Type B pancreatic cell (in vitro differentiated cells): ENCODE data around the gene SCRN1. TPM values are rescaled to one million over a fixed set of nuclear protein-coding genes. Genes with fewer than 3 reads are reported as not detected.

Experiments
- DNase-seq: peaks from one replicate; pipeline ENCODE4 v3.0.0; 2021; ENCODE audit warnings: mixed read lengths; ENCODE audit not compliant: unreplicated experiment; ENCODE audit errors: extremely low spot score
- H3K27ac Mint-ChIP-seq: 2 replicates; pipeline ENCODE4 v1.8.0; 2021; ENCODE audit warnings: mild to moderate bottlenecking, mixed read lengths
- H3K27me3 Mint-ChIP-seq: 2 replicates; pipeline ENCODE4 v1.8.0; 2021; ENCODE audit warnings: mixed read lengths
- H3K36me3 Mint-ChIP-seq: 2 replicates; pipeline ENCODE4 v1.8.0; 2021; ENCODE audit warnings: mixed read lengths
- H3K4me1 Mint-ChIP-seq: one replicate; pipeline ENCODE4 v1.8.0; 2021; ENCODE audit warnings: mixed read lengths; ENCODE audit not compliant: unreplicated experiment
- H3K4me3 Mint-ChIP-seq: 2 replicates; pipeline ENCODE4 v1.8.0; 2021; ENCODE audit warnings: mild to moderate bottlenecking, mixed read lengths
- H3K9me3 Mint-ChIP-seq: 2 replicates; pipeline ENCODE4 v1.8.0; 2021; ENCODE audit warnings: mixed read lengths
- CTCF ChIP-seq: fragments of 200-600 bp; sonication (generic); conservative IDR thresholded peaks from 2 replicates; pipeline ENCODE4 v1.5.0; 2021; ENCODE audit warnings: antibody characterized with exemption, mild to moderate bottlenecking
- total RNA-seq: library from RNA; stranded (reverse); gene quantifications from 2 replicates; pipeline ENCODE4 v1.2.1, GENCODE V29; 2021; ENCODE audit warnings: low replicate concordance

SCRN1 gene
- total RNA-seq, 1 donor from 2014 or later, result 62.7 TPM

GRCh38 chr7:29926216-29926615, 63.4 kb downstream of the SCRN1 start:
- no peak overlapping the region for H3K4me3 Mint-ChIP-seq
- no peak for DNase-seq
- no peaks in the 10 kb centered on the region for H3K27me3 Mint-ChIP-seq
- no peak overlapping the region for H3K27ac Mint-ChIP-seq
- H3K9me3 Mint-ChIP-seq, result no peaks in the 10 kb centered on the region
- peaks cover 4% of the 10 kb centered on the region for H3K4me1 Mint-ChIP-seq
- peaks cover 4% of the 10 kb centered on the region for H3K36me3 Mint-ChIP-seq
- TF ChIP-seq CTCF, result no peak

- no peaks in the 10 kb centered on the region for H3K27me3 Mint-ChIP-seq
- no peaks in the 10 kb centered on the region for H3K9me3 Mint-ChIP-seq
- no peak overlapping the region for H3K4me3 Mint-ChIP-seq
- peaks cover 2% of the 10 kb centered on the region for H3K36me3 Mint-ChIP-seq
- no peak for DNase-seq
- H3K4me1 Mint-ChIP-seq, result peaks cover 4% of the 10 kb centered on the region
- TF ChIP-seq CTCF, result no peak
- H3K27ac Mint-ChIP-seq, result peak overlapping the region; percentile 13
Measured at GRCh38 chr7:29924684-29925083, 64.9 kb downstream of the SCRN1 start.

- Mint-ChIP-seq H3K4me3 (no peak overlapping the region), H3K36me3 (peaks cover 8% of the 10 kb centered on the region), H3K4me1 (peaks cover 4% of the 10 kb centered on the region), H3K9me3 (no peaks in the 10 kb centered on the region), H3K27me3 (no peaks in the 10 kb centered on the region), H3K27ac (no peak overlapping the region)
- TF ChIP-seq CTCF, result no peak
- no peak for DNase-seq
Measured at GRCh38 chr7:29924006-29924405, 65.6 kb downstream of the SCRN1 start.

- no peaks in the 10 kb centered on the region for H3K9me3 Mint-ChIP-seq
- peaks cover 9% of the 10 kb centered on the region for H3K36me3 Mint-ChIP-seq
- no peak for DNase-seq
- peaks cover 4% of the 10 kb centered on the region for H3K4me1 Mint-ChIP-seq
- no peaks in the 10 kb centered on the region for H3K27me3 Mint-ChIP-seq
- no peak overlapping the region for H3K4me3 Mint-ChIP-seq
- no peak for TF ChIP-seq CTCF
- H3K27ac Mint-ChIP-seq, result no peak overlapping the region
Measured at GRCh38 chr7:29922921-29923700, 66.5 kb downstream of the SCRN1 start.

GRCh38 chr7:29921404-29922010, 68.1 kb downstream of the SCRN1 start:
- H3K4me3 Mint-ChIP-seq, result no peak overlapping the region
- no peaks in the 10 kb centered on the region for H3K9me3 Mint-ChIP-seq
- TF ChIP-seq CTCF, result peak; percentile 94
- peaks cover 4% of the 10 kb centered on the region for H3K4me1 Mint-ChIP-seq
- no peaks in the 10 kb centered on the region for H3K27me3 Mint-ChIP-seq
- peaks cover 9% of the 10 kb centered on the region for H3K36me3 Mint-ChIP-seq
- no peak overlapping the region for H3K27ac Mint-ChIP-seq
- DNase-seq, result no peak
